GM19328 (cell line): ENCODE results near the gene GSG1L.
"Not testable (repeated sequence)": the region's sequence is repeated elsewhere in the genome, so short reads cannot be mapped to it uniquely, and the experiment has no call there.

ENCODE experiments used
- ATAC-seq: cut with Tn5 transposase; IDR thresholded peaks from one replicate; pipeline ENCODE4 v1.9.1; 2021; ENCODE audit warnings: mild to moderate bottlenecking, moderate library complexity; ENCODE audit not compliant: unreplicated experiment

Gene GSG1L

DNA sequence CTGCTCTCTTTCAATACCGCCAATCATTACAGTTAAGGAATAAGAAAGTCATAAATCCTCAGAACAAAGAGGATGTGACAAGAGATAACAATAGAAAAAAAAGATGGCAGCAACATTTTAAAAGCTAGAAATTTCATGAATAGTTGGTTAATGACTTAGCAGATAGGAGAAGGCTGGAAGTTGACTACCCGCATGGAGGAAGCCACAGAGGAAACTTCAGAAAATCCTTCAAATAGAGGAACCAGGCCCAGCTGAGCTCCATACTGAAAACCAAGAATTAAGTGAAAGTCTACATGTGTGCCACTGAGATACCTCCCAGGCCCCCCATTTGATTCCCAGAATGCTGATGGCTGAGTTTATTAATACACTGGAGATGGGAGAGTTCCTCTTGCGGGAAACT is 109.3 kb downstream of the GSG1L start:
- no peak for ATAC-seq

DNA sequence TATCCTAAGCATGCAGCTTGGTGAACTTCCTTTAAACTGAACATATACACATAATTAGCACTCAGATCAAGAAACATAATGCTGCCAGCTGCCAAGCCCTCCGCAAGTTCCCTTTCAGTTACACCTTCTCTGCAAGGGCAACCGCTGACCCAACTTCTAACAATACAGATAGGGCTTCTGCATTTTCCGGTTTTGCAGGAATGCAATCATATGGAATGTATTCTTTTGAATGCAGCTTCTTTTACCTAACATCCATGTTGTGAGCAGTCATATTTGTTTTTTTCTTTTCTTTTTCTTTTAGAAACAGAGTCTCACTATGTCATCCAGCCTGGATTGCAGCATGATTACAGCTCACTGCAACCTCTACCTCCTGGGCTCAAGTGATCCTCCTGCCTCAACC is 110.7 kb downstream of the GSG1L start:
- ATAC-seq = no peak

DNA sequence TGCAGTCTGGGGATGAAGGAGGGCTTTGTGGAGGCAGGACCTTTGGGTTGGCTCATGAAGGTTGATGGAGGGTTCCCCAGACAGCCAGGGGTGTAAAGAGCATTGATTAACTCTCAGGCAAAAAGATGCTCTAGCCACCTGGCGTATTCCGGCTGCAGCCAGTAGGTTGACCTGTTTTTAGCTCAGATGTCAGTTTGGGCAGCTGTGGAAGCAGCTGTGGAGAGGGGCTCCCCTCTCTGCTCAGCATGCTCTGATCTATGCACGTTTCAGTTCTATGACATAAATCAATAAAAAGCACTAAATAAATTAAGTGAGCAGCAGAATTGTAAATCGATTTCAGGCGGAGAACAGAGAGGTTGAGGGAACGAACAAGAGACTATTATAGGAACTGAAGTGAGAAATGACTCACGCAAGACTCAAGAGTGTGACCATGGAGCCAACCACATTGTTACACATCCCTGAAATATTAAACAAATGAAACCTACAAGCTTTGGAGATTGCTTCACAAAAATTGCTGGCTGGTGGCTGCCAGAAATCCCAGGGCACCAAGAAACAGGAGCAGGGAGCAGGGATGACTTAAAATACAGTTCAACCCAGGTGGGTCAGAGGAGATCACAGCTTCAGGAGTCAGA is 111.9 kb downstream of the GSG1L start:
- ATAC-seq = no peak

- no peak for ATAC-seq
Measured at GRCh38 chr16:27950206-27950887, 113.2 kb downstream of the GSG1L start.

DNA sequence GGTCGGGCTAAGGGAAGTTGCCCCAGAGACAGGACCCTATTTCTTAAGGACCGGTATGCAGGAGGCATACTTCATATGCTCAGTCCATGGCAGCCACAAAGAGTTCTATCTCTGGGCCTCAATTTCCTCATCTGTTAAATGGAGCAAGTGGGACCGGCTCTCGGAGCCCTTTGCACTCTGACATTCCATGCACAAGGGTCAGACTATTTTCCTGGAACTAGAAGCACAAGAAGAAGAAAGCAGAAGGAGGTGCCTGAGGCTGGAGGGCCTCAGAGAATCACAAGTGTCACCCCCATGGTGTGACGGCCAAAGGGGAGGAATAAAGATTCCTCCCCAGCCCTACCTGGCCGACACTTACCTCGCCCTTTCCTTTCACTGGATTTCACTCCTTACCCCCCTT is 115.8 kb downstream of the GSG1L start:
- no peak for ATAC-seq

GRCh38 chr16:27945233-27945973 is 118.1 kb downstream of the GSG1L start:
- no peak for ATAC-seq

DNA sequence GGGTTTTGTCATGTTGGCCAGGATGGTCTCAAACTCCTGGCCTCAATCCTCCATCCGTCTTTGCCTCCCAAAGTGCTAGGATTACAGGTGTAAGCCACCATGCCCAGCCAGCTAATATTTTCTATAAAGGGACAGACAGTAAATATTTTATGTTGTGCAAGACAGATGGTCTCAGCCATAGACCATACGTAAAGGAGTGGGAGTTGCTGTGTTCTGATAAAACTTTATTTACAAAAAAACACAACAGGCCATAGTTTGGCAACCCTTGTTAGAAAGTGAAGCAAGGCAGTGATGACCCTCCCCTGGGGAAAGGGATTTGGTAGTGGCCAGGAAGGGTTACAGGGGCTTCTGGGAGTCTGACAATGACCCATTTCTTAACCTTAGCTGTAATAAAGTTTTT is 119.7 kb downstream of the GSG1L start:
- ATAC-seq = no peak

DNA sequence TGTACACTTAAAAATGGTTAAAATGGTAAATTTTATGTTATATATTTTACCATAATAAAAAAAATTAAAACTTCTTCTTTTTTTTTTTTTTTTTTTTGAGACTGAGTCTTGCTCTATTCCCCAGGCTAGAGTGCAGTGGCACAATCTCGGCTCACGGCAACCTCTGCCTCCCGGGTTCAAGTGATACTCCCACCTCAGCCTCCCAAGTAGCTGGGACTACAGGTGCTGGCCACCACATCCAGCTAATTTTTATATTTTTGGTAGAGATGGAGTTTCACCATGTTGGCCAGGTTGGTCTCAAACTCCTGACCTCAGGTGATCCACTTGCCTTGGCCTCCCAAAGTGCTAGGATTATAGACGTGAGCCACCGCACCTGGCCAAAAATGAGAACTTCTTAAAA is 121.4 kb downstream of the GSG1L start:
- ATAC-seq = not testable (repeated sequence)

GRCh38 chr16:27935076-27935475 is 128.4 kb downstream of the GSG1L start:
- ATAC-seq = no peak

GRCh38 chr16:27932542-27933135 is 130.9 kb downstream of the GSG1L start:
- no peak for ATAC-seq

DNA sequence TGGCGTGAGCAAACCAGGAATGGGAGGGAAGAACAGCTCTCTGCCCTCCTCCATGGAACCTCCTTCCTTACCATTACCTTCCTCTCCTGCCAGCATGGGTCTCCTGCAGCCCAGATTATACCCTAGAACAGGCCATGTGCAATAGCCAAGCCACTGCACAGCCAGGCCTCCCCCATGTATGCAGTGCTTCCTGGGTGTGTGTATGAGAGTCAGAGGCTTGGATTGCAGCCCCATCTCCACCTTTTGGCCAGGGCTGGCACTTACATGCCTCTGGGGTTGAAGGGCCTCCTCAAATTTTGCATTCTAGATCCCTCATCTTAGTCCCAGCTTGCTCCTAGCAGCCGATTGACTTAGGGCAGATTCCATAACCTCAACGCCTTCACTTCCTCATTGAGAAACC is 133.7 kb downstream of the GSG1L start:
- ATAC-seq = no peak

GRCh38 chr16:27928542-27928941 is 135.0 kb downstream of the GSG1L start:
- ATAC-seq = no peak

DNA sequence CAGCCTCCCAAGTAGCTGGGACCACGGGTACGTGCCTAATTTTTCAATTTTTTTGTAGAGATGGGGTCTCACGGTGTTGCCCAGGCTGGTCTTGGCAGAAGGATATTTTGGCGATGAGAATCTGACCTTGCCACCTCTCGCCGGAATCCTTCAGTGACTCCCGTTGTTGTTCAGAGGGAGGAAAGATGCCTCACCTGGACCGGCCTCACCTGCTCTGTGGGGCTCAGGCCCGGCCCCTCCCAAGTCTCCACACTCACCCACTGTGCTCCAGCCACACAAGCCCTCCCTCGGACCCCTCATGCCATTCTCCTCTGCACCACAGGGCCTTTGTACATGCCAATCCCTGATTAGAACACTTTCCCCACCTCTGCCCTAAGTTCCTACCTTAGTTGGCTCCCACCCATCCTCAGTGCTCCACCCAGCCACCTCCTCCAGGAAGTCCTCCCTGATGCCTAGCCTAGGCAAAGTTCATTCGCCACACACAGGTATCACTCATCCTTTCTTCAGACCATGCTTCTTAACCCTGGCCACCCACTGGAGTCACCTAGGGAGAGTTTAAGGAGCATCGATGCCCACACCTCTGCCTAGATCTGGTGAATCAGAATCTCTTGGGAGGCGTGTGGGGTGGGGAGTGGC is 136.1 kb downstream of the GSG1L start:
- ATAC-seq = no peak

GRCh38 chr16:27925612-27926011 is 137.9 kb downstream of the GSG1L start:
- ATAC-seq = no peak

GRCh38 chr16:27924411-27925118 is 138.9 kb downstream of the GSG1L start:
- ATAC-seq = no peak

GRCh38 chr16:27923751-27924150 is 139.8 kb downstream of the GSG1L start:
- ATAC-seq = no peak

- ATAC-seq = no peak
Measured at GRCh38 chr16:27922433-27922832, 141.1 kb downstream of the GSG1L start.

DNA sequence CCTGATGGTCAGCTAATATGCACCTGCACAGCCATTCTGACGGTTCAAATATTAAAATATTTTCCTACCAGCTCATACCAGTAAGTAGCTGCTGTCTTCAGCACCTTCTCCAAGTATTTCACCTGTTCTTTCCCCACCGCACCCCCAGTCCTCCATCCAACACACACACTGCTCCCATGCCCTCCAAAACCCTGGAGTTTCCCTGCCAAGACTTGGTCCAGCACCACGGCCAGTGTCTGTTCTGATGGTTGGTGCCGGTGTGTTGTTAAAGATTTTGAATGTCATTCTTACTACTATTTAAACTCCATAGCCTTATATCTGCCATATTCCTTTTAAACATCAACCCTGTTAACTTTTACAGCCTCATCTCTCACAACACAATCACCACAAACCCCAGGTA is 142.4 kb downstream of the GSG1L start:
- no peak for ATAC-seq

GRCh38 chr16:27920391-27920891 is 143.1 kb downstream of the GSG1L start:
- ATAC-seq = no peak

DNA sequence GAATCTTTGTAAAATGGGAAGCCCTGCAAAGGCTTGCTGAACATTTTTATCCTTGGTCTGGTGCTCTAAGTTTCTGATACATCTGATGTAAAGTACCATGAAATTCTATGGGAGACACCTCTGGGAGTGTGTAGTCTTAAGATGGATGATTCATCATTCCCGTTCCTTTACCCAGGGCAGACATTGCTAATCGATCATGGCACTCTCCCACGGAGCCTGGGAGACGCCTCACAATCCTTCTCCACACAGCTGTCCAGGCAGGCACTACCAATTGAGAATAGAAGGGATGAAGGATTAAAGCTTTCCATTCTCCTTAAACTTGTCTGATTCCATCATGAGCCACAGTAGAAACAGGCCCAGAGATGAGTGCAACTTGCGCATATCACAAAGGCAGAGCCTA is 144.8 kb downstream of the GSG1L start:
- ATAC-seq = no peak
